Measurements from ENCODE around the gene CLCN3.

The CLCN3 gene

DNA sequence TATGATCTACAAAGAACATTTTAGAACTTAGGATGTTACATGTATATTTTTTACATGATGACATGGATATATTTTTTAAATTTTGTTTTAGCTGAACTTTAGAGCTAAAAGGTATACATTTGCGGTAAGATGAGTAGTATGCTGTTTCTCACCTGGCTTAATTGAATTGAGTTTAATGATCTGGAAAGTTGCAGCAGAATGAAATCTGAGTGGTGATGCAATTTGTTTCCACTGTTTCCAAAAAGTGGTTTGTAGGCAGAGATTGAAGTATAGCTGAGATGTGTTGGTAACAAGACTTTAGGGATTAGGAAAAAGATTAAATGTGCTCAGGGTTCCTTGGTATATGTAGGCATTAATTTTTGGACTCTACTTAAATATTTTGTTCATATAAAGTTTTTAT, 69.3 kb downstream of the CLCN3 start:
- TF ChIP-seq CTCF (IDR thresholded peaks at IDR 0.05): no peak
- Histone ChIP-seq H3K36me3 (peaks cover 6 to 21% (median 10%) of the 10 kb centered on the region in 3 donors), H3K9me3 (no peaks in the 10 kb centered on the region), H3K4me1 (no peaks in the 10 kb centered on the region), H3K27ac (no peak overlapping the region), H3K27me3 (no peaks in the 10 kb centered on the region), H3K4me3 (no peak overlapping the region)
- DNase-seq: no peak
- intact Hi-C loops (cut with DNase I; ENCODE audit: low total_unique reads): no loop called here

DNA sequence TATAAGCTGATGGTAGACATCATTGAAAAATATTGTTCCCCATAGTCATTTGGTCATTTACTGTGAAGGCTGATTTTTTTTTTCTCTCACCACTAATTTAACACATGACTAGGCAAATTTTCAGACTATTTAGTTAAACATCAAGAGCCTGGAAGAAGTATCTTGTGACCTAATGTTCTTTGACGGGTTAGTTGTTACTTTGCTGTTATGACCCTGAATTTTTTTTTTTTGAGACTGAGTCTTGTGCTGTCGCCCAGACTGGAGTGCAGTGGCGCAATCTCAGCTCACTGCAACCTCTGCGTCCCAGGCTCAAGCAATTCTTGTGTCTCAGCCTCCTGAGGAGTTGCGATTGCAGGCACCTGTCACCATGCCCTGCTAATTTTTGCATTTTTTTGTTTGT, 70.4 kb downstream of the CLCN3 start:
- no peak for DNase-seq
- H3K4me1 ChIP-seq: no peaks in the 10 kb centered on the region
- no peak overlapping the region for H3K4me3 ChIP-seq
- no peaks in the 10 kb centered on the region for H3K27me3 ChIP-seq
- intact Hi-C loops (cut with DNase I; ENCODE audit: low total_unique reads): no loop called here
- no peak overlapping the region for H3K27ac ChIP-seq
- TF ChIP-seq CTCF (IDR thresholded peaks at IDR 0.05): no peak
- H3K36me3 ChIP-seq: peaks cover 6 to 21% (median 10%) of the 10 kb centered on the region in 3 donors
- no peaks in the 10 kb centered on the region for H3K9me3 ChIP-seq

DNA sequence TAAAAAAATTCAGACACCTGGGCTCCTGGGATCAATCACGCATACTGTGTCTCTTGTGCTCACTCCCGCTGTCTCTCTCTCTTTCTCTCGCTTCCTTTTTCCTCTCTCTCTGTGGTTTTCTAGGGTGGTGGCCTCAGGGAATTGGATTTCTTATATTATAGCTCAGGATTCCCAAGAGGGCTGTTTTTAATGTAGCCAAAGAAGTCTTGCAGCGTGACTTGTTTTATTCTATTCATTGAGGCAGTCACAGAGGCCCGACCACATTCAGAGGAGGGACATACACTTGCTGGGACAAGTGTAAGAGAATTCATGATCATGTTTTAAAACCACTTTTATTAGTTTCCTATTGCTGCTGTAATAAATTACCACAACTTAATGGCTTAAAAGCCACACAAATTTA, 78.0 kb downstream of the CLCN3 start:
- H3K36me3 ChIP-seq: peaks cover 27 to 43% (median 29%) of the 10 kb centered on the region in 3 donors
- no peaks in the 10 kb centered on the region for H3K9me3 ChIP-seq
- TF ChIP-seq CTCF (IDR thresholded peaks at IDR 0.05): no peak
- H3K4me3 ChIP-seq: no peak overlapping the region
- no peaks in the 10 kb centered on the region for H3K4me1 ChIP-seq
- H3K27me3 ChIP-seq: no peaks in the 10 kb centered on the region
- no peak for DNase-seq
- H3K27ac ChIP-seq: no peak overlapping the region
- intact Hi-C loops (cut with DNase I; ENCODE audit: low total_unique reads): no loop called here

DNA sequence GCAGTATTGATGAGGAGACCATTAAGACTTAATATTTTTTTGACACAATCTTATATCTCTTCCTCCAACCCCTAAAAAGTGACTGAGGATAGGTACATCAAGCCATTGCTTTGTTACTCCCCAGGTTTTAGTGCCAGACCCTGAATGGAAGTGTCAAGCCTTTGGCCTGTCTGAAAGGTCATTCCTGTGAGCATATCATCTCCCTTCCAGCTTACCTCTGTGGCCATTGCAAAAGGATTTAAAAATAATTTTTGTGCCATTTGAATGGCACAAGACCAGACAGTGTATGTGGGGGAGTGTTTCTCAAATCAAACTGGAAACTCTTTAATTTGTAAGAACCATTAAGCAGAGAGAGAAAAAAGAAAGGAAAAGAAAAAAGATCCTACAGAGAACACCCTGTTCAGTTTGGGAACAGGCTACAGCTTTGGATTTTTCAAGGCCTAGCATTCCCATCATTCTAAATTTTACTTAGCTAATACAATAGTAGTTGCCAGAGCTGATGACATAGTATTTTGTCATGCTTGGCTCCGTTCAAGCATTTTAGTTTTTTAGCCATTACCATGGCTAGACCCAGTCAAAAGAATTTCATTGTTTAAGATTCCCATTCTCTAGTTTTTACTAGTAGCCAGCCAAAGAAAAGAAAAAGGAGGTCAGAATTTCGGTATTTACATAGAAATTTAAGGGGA, 87.7 kb downstream of the CLCN3 start:
- H3K27ac ChIP-seq: no peak overlapping the region
- TF ChIP-seq CTCF (IDR thresholded peaks at IDR 0.05): no peak
- intact Hi-C loops (cut with DNase I; ENCODE audit: low total_unique reads): no loop called here

DNA sequence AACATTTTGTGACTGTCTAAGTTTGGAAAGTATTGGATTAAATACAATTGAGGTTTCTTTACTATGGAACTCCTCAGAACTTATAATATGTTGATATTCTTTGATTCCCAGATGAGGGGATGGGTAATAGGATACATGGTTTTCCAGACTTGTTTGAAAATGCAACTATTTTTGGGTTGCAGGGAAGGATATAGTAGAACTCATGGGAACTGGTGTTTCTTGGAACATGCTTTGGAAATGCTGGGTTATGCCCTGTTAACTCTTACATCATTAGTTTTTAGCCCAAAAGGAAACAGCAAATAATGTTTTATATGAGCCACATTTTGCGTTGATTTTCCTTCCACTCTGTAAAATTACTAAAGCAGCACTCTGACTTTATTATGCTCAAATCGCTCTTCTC, 95.4 kb downstream of the CLCN3 start:
- H3K9me3 ChIP-seq: no peaks in the 10 kb centered on the region
- H3K4me1 ChIP-seq: no peaks in the 10 kb centered on the region
- peaks cover 12 to 37% (median 27%) of the 10 kb centered on the region in 3 donors for H3K36me3 ChIP-seq
- no peak for TF ChIP-seq CTCF (IDR thresholded peaks at IDR 0.05)
- no peaks in the 10 kb centered on the region for H3K27me3 ChIP-seq
- H3K4me3 ChIP-seq: no peak overlapping the region
- intact Hi-C loops (cut with DNase I; ENCODE audit: low total_unique reads): no loop called here
- H3K27ac ChIP-seq: no peak overlapping the region
- no peak for DNase-seq

More for the DNA sequence above, 87.7 kb downstream of the CLCN3 start:
- Histone ChIP-seq H3K27me3 (no peaks in the 10 kb centered on the region), H3K4me3 (no peak overlapping the region), H3K4me1 (no peaks in the 10 kb centered on the region), H3K9me3 (no peaks in the 10 kb centered on the region), H3K36me3 (peaks cover 13 to 14% (median 14%) of the 10 kb centered on the region in 3 donors)
- no peak for DNase-seq

All from tibial artery (tissue), 4 donors.